NCI-H446 (cell line): ENCODE results near the gene SSTR5.
"Not testable (repeated sequence)": the region's sequence is repeated elsewhere in the genome, so short reads cannot be mapped to it uniquely, and the experiment has no call there.

Experiments
- DNase-seq, 2 experiments: peaks; one replicate each; lab custom pipeline; 2025; lab: John Stamatoyannopoulos, UW

Gene SSTR5

DNA sequence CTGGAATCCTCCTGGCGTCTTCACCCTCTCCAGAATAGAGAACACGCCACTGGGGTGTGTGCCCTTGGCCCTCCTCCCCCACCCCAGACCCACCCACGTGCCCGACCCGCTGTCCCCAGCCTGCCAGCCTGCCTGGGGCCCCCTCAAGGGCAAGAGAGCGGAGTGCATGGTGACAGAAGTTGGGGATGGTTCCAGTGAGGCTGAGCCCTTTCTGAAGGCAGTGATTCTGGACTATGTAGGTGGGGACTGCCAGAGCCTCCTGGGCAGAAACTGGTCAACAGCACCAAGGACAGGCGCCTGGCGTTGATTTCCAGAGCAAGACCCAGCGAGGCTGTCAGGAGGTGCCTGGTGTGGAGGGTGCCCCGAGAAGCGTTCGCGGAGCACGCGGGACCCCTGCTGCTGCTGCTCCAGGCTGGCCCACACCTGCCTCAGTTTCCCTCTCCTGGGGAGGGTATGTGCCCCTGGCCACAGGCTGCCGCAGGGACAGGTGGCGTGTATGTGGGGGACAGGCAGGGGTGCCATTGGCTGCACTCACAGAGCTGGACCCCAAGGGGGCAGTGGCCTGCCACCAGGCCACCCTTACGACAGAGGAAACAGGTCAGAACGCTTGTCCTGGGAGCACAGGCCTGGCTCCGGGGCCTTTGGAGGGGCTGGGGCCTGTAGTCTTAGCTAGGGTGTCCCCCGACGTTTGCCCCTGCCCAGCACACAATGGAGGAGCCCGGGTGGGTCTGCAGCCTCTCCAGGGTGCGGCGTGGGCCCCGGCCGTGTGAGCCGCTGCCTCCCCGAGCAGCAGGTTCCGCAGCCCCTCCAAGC lies 1.2 kb downstream of the SSTR5 start:
- DNase-seq: no peak

DNA sequence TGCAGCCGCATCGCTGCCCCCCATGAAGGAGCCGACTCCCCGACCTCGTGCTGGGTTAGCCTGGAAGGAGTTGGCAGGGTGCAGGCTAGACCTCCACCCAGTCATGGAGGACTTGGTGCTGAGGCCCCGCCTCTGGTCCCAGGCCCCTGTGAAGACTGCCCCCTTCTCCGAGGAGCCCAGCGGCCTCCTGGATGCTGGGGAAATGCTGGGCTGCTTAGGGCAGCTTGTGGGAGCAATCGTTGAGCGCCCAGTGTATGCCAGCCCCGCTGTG lies 1.8 kb downstream of the SSTR5 start:
- DNase-seq: no peak

DNA sequence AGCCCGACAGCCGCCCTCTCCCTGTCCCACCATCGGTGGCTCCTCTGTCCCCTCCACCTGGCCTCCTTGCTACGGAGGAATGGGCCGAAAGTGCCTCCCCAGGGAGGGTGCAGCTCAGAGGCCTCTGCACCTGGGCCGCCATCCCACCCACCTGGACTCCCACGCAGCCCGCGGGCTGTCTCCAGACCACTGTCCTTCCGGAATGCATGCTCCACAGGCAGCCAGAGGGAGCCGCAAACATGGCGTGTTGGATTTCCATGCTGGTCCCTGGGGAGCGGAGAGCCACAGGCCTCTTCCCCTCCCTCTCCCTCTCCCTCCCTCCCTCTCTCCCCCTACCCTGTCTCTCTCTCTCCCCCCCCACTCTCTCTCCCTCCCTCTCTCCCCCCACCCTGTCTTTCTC lies 3.0 kb downstream of the SSTR5 start:
- no peak for DNase-seq

DNA sequence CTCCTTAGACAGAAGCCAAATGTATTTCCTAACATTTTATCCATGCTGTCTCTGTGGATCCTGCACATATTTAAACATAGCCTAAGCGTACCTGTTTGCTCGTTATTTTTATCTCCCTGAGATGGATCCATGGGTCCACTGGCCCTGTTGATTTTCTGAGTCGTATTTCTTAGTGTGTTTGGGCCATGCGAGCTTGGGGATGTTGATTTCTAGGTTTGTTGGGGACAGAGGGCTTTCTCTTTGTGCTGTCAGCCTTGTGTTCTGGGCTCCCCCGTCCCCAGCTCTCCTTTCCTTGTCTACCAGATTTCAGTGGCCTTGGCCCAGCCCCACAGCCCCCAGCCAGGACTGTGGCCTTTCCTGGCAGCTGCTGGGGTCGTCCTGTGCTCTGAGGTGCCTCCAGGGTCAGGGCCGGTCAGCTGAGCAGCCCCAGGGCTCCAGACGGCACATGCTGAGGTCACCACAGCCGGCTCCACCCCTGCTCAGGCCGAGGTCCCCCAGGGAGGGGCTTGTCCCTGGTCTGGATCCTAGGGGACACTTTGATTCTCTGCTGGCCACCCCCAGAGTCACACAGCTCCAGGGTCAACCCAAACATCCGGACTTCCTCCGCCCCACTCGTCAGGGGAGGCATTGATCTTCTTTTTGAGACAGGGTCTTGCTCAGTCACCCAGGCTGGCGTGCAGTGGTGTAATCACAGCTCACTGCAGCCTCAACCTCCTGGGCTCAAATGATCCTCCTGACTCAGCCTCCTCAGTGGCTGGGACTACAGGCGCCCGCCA lies 4.4 kb downstream of the SSTR5 start:
- no peak for DNase-seq

DNA sequence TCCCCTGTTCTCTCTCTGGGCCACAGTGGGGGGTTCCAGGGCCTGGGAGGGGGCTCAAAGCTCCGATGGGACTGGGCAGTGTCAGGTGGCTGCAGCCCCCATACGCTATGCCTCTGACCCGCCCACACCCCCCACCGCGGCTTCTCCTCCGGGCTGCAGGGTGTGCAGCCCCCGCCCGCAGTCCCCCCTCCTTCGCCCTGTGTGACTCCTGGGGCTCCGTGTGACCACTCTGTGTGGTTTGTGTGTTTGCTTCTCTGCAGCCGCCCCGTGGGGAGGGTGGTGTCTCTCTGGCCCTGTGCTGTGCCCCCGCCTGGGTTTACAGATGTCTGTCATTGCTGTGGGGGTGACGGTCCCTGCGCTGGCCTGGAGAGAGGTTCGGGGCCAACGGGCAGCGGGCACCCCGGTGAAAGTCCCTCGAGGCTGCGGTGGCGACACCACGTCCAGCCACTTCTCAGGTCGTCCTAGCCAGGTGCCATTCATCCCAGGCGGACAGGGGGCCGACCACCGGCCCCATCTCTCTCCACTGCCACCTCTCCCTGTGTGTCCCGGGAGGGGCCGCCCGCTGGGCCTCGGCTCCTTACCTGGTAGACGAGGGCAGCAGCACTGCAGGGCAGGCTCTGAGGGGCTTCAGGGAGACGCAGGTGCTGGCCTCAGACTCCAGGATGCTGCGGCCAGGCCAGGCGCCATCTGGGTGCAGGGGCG lies 5.5 kb downstream of the SSTR5 start:
- no peak for DNase-seq

DNA sequence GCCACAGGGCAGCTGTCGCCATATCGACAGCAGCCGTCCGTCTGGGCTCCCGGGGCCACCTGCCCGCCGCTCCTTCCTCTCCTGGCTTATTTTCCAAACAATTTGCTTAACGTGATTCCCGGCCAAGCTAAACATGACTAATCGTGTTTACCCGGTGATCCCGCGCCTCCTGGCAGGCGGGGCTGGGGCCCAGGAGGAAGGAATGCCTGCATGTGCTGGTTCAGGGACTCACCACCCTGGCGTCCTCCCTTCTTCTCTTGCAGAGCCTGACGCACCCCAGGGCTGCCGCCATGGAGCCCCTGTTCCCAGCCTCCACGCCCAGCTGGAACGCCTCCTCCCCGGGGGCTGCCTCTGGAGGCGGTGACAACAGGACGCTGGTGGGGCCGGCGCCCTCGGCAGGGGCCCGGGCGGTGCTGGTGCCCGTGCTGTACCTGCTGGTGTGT lies 6.1 kb downstream of the SSTR5 start:
- DNase-seq: peak in 1 of 2 experiments; percentile 33

DNA sequence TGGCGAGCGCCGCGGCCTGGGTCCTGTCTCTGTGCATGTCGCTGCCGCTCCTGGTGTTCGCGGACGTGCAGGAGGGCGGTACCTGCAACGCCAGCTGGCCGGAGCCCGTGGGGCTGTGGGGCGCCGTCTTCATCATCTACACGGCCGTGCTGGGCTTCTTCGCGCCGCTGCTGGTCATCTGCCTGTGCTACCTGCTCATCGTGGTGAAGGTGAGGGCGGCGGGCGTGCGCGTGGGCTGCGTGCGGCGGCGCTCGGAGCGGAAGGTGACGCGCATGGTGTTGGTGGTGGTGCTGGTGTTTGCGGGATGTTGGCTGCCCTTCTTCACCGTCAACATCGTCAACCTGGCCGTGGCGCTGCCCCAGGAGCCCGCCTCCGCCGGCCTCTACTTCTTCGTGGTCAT lies 6.8 kb downstream of the SSTR5 start:
- DNase-seq: no peak

DNA sequence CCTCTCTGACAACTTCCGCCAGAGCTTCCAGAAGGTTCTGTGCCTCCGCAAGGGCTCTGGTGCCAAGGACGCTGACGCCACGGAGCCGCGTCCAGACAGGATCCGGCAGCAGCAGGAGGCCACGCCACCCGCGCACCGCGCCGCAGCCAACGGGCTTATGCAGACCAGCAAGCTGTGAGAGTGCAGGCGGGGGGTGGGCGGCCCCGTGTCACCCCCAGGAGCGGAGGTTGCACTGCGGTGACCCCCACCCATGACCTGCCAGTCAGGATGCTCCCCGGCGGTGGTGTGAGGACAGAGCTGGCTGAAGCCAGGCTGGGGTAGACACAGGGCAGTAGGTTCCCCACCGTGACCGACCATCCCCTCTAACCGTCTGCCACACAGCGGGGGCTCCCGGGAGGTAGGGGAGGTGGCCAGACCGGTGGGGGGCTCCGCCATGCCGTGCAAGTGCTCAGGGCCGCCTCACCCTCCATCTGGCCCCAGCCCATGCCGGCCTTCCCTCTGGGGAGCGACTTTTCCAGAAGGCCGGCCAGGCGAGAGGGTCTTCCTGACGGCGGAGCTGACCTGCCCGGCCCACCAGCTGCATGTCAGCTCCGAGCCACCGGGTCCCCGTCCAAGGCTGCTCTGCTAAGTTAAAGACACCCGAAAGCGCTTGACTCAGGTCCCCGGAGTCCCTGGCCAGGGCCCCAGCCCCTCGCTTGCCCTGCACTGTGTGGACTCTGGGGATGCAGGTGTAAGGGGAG lies 7.4 kb downstream of the SSTR5 start:
- DNase-seq: no peak

DNA sequence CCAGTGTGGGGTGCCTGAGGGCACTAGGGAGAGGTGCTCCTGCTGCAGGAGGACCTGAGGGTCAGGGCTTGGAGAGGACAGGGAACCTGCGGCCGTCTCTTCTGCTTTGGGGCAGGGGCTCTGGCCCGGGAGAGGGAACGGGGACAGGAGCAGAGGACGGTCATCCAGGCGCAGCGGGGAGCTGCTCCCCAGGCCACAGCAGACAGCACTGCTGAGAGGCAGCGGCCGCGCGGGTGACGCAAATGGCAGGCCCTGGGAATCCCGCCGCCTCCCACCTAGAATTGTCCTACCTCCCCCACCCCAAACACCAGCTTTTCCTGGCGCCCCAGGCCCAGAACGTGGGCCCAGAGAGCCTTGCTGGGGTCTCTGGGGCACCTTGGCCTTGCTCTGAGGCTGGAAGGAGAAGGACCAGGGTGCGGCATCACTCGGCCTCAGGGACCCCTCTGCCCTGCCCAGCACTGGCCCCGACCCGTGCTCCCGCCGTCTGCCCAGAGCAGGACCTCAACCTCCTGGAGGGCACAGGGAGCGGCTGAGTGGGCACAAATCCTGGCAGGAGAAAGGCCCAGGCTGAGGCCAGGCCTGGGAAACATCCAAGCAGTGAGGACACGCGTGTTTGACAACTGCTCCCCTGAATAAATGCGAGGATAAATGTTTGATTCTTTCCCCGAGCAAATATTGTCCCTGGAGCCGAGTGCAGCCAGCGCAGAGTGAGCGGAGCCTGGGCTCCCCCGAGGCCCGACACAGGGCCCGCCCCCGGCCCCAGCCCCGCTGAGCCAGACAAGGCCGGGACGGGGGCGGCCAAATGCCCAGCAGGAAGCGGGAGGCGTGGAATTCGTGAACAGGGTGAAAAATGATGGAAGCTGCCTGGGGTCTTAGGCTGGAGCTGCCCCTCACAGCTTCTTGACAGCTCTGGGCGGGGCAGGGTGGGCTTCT lies 8.5 kb downstream of the SSTR5 start:
- DNase-seq: no peak

DNA sequence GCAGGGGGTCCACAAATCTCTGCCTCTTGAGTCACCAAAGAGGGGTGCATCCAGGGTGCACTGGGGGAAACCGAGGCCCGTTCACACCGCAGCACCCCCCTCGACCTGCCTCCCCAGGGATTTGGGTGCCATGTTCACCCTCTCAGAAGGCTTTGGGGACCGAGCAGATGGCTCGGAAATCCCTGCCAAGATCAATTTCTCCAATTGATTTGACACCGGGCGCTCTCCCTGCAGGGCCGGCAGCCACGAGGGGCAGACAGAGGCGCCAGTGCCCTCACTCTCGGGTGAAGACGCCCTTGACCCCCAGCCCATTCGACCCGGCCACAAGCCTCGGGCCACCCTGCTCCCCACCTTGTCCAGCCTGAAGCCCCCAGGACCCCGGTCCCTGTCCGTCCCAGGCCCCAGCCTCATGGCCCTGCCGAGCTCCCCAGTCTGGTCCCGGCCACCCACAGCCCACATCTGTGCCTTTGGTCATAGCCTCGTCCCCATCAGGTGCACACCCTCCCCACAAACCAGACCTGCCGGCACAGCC lies 9.3 kb downstream of the SSTR5 start:
- DNase-seq: no peak

DNA sequence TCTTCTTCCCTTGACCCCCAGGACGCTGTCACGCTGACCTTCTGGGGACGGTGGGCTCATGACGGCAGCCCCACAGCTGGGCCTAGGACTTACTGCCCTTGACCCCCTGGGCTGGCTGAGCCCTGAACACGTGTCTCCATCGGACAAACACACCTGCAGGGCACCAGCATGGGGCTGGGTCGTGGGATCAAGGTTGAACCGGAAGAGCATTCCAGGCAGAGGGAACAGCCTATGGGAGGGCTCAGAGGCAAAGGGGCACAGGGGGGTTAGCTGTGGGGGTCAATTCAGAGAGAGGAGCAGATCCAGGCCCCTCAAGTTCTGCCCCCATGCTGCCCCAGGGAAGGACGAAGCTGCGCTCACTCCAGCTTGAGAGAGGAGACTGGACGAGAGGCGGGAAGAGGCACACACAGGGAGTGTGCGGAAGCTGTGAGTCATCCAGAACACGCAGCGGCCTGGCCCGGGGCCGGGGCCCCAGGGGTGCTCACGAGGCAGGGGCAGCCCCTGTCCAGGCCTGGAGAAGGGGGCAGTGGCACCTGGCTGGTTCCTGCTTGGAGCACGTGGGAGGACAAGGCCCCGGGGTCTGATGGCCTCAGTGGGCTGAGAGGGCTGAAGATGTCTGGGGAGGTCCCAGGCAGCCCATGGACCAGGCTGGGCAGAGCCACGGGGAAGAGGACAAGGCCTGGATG lies 9.9 kb downstream of the SSTR5 start:
- no peak for DNase-seq

DNA sequence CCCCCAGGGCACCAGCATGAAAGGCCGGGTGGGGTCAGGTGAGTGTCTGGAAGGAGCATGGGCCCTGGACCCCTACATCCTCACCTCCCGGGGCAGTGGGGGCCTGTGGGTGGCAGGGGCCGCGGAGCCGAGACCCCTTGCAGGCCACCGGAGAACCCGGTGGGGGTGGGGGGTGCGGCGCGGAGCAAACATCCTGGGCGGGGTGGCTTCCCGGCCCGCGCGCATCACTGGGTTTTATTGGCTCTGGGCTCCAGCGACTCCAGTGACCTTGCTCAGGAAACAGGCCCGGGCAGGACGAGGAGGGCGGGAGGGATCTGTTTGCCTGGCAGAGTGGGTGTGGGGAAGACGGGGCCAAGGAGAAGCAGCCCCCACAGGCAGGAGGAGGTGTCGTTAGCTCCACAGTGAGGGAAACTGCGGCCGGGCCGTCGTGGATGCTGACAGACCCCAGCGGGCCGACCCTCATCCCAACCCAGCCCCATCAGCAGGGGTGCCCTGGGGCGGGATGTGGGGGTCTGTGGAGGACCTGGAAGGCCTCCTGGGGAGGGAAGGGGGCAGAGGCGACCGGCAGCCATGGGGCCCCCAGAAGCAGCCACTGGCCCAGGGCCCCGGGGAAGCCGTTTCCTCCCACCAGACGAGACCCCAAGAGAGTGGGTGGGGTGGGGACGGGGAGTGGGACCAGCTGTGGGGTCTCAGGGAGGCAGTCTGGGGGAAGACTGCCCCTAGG lies 10.6 kb downstream of the SSTR5 start:
- DNase-seq: no peak

DNA sequence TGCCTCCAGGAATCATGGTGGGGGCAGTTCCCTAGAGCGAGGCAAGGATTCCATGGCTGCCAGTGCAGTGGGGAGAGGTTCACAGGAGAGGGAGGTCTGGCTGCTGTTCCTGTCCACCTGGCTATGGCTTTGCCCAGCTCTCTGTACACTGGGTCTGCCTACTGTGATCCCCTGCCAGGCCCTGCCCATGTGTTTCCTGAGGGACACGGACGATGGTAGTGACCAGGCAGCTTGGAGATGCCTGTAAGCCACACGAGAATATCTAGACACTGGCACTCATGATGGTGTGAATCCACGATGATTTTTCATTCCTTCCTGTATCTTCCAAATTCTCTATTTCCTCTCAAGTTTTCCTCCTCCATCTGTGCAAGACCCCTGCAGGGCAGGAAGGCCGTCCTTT lies 12.4 kb downstream of the SSTR5 start:
- no peak for DNase-seq

DNA sequence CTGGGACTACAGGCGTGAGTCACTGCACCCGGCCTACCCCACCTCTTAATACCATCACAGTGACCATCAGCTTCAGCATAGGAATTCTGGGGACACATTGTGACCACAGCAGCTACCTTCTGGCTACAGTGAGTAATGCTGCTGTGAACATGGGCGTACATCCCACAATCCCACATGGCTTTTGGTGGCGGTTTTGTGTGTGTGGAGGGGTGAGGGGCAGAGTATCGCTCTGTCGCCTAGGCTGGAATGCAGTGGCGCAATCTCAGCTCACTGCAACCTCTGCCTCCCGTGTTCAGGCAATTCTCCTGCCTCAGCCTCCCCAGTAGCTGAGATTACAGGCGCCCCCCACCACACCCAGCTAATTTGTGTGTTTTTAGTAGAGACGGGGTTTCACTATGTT lies 13.9 kb downstream of the SSTR5 start:
- DNase-seq: not testable (repeated sequence)

DNA sequence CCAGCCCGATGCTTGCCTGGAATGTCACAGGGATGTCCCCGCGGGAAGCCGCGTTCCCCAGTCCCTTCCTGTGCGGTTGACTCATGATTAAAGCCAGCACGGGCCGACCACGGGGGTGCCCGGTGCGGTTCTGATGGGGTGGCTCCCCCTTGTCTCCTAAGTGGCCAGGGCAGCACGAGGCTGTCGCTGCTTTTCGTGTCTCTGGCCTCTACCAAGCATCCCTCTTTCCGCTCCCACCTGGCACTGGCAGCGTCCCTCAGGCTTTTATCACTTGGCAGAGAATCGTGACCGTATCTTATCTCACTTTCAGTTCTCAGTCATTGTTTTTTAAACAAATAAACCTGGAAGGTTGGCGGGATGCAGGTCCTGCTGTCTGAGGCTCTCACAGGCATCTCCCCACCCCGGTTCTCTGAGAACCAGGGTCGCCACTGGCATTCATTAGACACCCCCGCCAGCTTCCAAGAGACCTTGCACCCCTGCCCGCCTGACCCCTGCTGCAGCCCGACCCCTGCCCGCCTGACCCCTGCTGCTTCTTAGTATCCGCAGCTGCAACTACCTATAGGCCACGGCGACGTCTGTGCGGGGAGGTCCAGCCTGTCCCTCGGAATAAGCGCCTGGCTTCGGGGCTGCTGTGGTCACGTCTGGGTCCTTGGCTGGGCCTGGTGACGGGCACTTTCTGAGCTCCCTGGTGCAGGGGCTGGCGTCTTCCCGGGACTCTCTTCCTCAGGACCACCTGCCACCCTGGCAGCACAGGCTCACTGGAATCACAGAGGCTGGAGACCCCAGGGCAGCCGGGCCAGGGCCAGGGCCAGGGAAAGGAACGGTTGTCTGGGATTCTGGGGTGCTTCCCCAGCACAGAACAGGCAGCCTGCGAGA lies 16.0 kb downstream of the SSTR5 start:
- no peak for DNase-seq

DNA sequence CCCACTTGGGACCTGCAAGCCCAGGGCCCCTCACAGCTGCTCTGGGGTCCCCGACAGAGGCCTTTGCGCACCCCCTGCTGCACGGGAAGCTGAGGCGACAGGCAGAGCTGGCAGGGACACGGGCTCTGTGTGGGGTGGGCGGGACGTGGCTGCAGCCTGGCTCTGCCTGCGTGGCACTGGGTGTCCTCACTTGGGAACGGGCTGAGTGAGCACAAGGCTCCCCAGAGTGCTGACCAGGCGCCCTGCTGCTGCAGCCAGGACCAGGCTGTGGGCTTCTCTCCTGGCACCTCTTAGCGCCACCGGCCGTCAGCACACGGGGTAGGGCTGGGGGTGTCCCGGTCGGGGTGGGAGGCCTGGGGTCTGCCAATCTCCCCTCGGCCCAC lies 16.9 kb downstream of the SSTR5 start:
- DNase-seq: no peak

DNA sequence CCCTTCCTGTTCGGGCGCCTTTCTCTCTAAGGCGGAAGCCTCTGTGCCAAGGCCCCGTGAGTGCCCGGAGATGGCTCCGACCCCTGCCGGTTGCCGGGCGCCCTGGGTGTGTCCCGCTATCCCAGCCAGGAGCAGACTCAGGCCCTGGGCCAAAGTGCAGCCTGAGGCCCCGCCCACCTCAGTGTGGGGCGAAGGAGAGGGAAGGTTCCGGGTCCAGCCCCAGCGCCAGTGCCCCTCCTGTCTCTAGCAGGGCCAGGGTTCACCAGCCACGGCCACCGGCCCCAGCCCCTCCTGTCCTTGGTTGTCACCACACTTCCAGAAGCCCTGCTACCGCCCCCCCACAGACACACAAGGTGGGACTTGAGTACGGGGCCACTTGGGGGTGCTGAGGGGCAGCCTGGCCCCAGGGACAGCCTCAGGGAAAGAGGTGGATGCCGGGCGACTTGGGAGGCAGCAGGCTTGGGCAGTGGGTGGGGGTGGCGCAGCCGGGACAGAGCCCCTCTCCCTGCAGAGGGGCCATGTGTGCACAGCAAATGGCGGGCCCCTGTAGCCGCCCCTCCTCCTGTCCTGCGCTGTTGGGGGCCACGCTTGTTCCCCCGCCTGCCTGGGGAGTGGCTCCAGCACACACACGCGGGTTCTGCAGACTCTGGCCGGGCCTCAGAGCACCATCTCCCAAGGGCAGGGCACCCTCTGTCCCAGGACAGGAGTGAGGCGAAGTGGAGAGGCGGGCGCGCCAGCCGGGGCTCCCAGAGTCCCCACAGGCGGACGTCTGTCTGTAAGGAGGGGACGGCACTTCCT lies 17.5 kb downstream of the SSTR5 start:
- DNase-seq: no peak
